Stimulated activated effector memory CD8-positive, alpha-beta T cell treated with anti-CD3 and anti-CD28 coated beads, Interleukin-12 subunit alpha, Interleukin-12 subunit beta, amount 100 ng/mL, for 72 hours (primary cell): ENCODE data around the gene RPL34.

Source experiments
- ATAC-seq: fragments of 150-1000 bp; cut with Tn5 transposase; 2 replicates; pipeline ENCODE4 v1.10.0; 2021
- DNase-seq, 2 donors: peaks; one replicate each; pipeline ENCODE4 v3.0.0; 2021 to 2022; ENCODE audit warnings: low spot score in 2 of 2
- H3K27ac Mint-ChIP-seq: one replicate; pipeline ENCODE4 v1.8.0; 2022; ENCODE audit warnings: mild to moderate bottlenecking, mixed read lengths
- H3K36me3 Mint-ChIP-seq: one replicate; pipeline ENCODE4 v1.8.0; 2022; ENCODE audit warnings: mild to moderate bottlenecking, mixed read lengths
- H3K4me1 Mint-ChIP-seq: one replicate; pipeline ENCODE4 v1.8.0; 2022; ENCODE audit warnings: mixed read lengths
- H3K4me3 Mint-ChIP-seq: one replicate; pipeline ENCODE4 v1.8.0; 2022; ENCODE audit warnings: mild to moderate bottlenecking, mixed read lengths
- H3K9me3 Mint-ChIP-seq: one replicate; pipeline ENCODE4 v1.8.0; 2022; ENCODE audit warnings: mixed read lengths

RPL34 gene

DNA sequence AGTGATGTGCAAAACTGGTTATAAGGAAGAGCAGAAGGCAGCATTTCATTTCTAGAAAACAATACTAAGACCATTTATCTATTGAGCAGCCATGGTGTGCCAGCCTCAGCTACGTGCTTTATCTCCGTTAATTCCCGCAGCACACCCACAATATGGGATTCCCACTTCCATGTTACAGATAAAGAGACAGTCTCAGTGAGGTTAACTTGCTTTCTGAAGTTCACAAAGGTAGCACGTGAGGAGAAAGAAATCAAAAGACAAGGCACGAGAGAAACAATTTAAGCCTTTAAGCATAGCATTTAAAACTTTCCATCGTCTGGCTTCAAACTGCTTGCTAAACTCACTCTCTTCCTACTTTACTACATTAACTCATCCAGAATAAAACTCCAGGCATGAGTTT is 8.0 kb upstream of the RPL34 start:
- no peak overlapping the region for H3K4me3 Mint-ChIP-seq
- H3K9me3 Mint-ChIP-seq = peaks cover 4% of the 10 kb centered on the region
- no peak for DNase-seq
- H3K36me3 Mint-ChIP-seq = no peaks in the 10 kb centered on the region
- no peak overlapping the region for H3K27ac Mint-ChIP-seq
- no peaks in the 10 kb centered on the region for H3K4me1 Mint-ChIP-seq
- no peak for ATAC-seq

DNA sequence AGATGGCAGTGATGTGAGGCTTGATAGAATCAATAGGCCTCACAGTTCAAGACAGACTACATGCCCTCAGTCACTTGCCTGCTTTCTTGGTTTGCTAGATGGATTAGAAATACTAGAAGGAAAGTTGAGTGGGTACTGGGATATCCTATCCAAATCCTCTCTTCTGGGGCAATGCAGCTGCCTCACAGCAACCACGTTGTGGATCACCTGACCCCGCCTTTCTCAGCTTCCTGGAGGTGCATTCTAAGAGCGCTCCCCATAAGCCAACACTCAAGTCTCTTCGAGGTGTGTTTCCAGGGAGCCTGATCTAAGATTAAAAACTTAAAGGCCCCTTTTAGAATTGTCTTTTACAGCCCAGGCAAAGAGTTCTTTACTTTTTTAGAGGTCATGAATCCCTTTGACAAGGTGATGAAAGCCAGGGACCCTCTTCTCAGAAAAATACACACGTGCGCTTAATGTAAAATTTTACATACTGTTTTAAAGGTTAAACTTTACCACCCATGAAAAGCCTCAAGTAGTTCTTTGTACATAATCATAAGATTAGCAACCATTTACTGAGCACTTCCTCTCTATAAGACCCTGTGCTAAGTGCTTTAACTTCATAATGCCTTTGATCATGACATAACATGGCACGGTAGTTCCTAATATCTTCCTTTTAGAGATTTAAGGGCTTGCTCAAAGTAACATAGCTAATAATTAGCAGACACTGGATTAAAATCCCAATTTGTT is 840 bp upstream of the RPL34 start:
- H3K36me3 Mint-ChIP-seq = peaks cover 45% of the 10 kb centered on the region
- peak; percentile 2 for ATAC-seq
- peaks cover 4% of the 10 kb centered on the region for H3K9me3 Mint-ChIP-seq
- peak overlapping the region; percentile 97 for H3K27ac Mint-ChIP-seq
- peak overlapping the region; percentile 92 for H3K4me3 Mint-ChIP-seq
- no peak for DNase-seq
- H3K4me1 Mint-ChIP-seq = peaks cover 39% of the 10 kb centered on the region

DNA sequence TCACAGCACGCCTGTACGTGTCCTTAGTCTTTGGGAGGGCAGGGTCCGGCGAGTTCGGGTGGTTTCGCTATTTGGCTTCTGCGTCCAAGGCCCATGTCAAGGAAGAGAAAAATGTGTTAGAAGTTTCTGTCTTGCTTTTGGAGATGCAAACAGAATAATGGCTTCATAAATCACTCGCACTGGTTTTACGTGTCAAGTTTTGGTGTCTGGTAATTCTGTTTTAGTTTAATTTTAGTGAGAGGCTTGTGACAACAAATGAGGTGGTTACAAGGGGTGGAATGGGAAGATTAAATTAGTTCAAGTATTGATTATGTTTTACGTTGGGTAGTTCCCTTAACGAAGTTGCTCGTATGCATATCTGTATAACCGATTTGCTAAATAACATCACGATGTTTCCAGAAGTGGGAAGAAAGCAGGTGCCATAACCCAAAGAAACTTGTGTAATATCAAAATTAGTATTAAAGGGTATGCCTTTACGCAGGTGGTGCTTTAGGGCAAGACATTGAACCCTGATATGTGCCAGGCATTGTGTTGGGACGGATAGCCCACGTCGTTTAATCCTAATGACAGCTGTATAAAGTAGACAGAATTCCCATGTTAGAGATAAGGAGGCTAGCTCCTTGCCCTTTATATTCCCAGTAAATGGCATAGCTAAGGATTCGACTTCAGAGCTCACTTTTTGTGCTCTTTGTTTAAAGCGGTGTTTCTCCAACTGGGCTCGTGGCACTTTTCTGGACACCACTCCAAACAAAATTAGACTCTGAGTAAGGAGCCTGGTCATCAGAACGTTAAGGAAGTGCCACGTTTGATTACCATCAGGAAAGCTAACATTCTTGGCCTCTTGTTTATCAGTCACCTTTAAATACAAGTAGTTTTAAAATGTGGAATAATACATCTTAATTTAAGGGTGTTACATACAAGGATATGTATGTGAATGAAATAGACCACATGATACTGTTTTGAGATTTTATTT is 843 bp downstream of the RPL34 start:
- H3K9me3 Mint-ChIP-seq = no peaks in the 10 kb centered on the region
- peak overlapping the region; percentile 92 for H3K4me3 Mint-ChIP-seq
- peak overlapping the region; percentile 97 for H3K27ac Mint-ChIP-seq
- DNase-seq (no peak), ATAC-seq (no peak)
- peaks cover 62% of the 10 kb centered on the region for H3K36me3 Mint-ChIP-seq
- H3K4me1 Mint-ChIP-seq = peaks cover 39% of the 10 kb centered on the region

DNA sequence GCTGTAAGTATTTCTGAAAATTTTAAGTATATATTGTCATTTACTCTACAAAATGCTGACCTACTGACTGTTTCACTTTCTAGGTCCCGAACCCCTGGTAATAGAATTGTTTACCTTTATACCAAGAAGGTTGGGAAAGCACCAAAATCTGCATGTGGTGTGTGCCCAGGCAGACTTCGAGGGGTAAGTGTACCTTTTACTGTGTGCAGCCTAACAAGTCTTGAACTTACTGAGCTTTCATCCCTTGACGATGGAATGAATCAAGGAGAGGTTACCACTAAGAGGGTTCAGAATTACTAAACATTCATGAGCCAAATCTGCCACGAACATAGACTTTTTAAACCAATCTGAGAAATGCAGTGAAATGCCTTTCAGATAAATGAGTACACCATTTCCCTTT is 1.6 kb downstream of the RPL34 start:
- Mint-ChIP-seq H3K9me3 (no peaks in the 10 kb centered on the region), H3K4me3 (peak overlapping the region; percentile 92), H3K27ac (peak overlapping the region; percentile 97), H3K4me1 (peaks cover 39% of the 10 kb centered on the region), H3K36me3 (peaks cover 70% of the 10 kb centered on the region)
- ATAC-seq = peak; percentile 67
- no peak for DNase-seq

DNA sequence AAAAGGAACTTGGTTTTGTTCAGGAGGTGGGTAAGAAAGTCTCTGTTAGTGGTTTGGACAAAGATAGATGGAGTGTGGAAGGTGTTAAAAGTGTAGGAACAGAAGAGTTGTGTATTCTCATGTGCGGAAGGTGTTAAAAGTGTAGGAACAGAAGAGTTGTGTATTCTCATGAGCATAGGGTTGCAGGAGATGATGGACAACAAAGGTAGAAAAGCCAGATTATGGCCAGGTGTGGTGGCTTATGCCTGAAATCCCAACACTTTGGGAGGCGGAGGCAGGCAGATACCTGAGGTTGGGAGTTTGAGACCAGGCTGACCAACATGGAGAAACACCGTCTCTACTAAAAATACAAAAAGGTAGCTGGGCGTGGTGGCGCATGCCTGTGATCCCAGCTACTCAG is 2.5 kb downstream of the RPL34 start:
- DNase-seq (no peak), ATAC-seq (no peak)
- H3K27ac Mint-ChIP-seq = peak overlapping the region; percentile 97
- peaks cover 39% of the 10 kb centered on the region for H3K4me1 Mint-ChIP-seq
- no peaks in the 10 kb centered on the region for H3K9me3 Mint-ChIP-seq
- H3K4me3 Mint-ChIP-seq = peak overlapping the region; percentile 92
- H3K36me3 Mint-ChIP-seq = peaks cover 78% of the 10 kb centered on the region

DNA sequence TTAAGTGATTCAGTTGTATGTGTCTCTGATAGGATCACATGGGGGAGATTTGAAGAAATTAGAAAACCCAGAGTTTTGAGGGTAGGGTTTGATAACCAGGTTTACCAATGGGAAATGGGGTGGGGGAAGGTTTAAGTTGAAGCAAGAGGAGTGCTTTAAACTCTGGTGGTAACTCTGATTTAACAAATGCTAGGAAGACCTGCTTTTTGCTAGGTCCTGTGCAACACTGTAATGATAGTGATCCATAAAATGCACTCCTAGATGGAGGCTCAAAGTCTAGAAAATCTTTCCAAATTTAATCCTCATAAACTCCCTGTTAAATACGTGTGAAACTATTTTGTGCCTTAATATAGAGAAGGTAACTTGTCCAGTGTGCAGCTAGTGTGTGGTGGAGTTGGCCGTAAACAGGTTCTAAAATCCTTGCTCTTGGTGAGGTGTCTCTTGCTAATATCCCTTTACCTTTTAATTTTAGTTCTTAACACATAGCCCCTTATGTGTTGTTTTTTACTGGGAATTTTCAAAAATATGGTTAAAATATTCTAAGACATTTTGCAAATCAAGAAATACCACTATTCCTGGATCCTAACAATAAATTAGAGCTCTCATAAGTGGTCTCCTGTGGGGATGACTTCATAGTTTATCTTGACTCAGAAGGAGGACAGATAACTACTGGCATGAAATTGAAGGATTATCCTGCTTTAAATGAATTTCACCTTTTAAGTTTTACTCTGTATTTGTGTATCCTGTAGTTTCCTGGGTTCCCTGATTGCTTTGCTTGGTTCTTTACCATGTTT is 4.1 kb downstream of the RPL34 start:
- no peaks in the 10 kb centered on the region for H3K9me3 Mint-ChIP-seq
- peaks cover 94% of the 10 kb centered on the region for H3K36me3 Mint-ChIP-seq
- peak overlapping the region; percentile 92 for H3K4me3 Mint-ChIP-seq
- peaks cover 31% of the 10 kb centered on the region for H3K4me1 Mint-ChIP-seq
- H3K27ac Mint-ChIP-seq = peak overlapping the region; percentile 97
- ATAC-seq (no peak), DNase-seq (no peak)

DNA sequence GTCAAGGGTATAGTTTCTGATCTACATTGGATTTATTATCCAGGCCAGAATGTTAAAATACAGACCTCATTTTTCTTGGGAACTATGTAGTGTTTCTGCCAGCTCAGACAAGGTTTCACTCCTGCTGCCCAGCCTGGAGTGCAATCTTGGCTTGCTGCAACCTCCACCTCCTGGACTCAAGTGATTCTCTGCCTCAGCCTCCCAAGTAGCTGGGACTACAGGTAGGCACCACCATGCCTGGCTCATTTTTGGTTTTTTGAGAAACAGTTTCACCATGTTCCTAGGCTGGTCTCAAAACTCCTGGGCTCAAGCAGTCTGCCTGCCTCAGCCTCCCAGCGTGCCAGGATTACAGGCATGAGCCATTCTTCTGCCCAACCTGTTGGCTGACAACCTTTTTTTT is 5.7 kb downstream of the RPL34 start:
- no peak for ATAC-seq

DNA sequence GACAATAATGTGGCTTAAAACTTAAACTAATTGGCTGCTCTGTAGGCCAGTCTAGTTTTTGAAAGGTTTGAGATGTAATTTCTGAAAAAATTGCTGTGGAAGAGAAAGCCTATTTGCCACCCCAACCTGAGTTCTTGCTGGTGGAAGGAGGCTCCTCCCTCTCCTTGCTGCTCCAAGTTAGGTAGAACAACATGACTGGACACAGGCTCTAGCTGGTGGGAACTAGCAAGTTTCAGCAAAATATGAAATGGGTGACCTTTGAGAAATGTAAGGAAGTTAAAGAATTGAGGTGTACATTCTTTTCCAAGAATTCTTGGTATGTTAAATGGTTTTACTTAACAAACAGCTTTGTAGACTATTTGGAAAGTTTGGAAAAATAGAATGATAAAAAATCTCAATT is 8.0 kb downstream of the RPL34 start:
- ATAC-seq = no peak

More for the DNA sequence above, 5.7 kb downstream of the RPL34 start:
- H3K27ac Mint-ChIP-seq = peak overlapping the region; percentile 97
- no peak for DNase-seq
- H3K36me3 Mint-ChIP-seq = peaks cover 100% of the 10 kb centered on the region
- H3K4me3 Mint-ChIP-seq = no peak overlapping the region
- H3K4me1 Mint-ChIP-seq = peaks cover 23% of the 10 kb centered on the region
- H3K9me3 Mint-ChIP-seq = no peaks in the 10 kb centered on the region

DNA sequence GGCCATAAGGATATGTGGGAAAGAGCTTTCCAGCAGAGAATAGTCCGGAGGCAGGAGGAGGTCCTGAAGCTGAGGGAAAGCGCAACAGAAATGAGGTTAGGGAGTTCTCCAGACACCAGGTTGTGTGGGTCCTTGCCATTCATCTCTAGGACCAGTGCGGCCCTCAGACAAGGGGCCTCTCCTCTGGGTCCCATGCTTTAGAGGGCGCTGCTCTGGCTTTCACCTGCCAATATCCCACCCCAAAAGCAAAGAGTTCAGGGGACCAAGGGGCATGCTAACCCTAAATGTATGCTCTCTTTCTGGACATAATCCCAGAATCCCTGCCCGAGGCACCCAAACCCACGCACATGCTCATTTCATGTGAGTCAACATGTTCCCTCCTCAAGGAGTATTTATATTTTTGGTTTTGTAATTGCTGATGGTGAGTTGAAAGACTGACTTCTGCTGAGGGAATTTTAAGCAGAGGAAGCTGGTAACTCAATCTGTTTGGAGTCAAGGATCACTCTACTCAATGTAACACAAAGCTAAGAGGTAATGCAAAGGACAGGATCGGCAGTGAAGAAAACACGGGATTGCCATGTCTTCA is 14.8 kb downstream of the RPL34 start:
- Mint-ChIP-seq H3K4me1 (no peaks in the 10 kb centered on the region), H3K4me3 (no peak overlapping the region), H3K36me3 (peaks cover 70% of the 10 kb centered on the region), H3K9me3 (no peaks in the 10 kb centered on the region), H3K27ac (no peak overlapping the region)
- ATAC-seq (no peak), DNase-seq (no peak)

More for the DNA sequence above, 8.0 kb downstream of the RPL34 start:
- no peak for DNase-seq
- Mint-ChIP-seq H3K36me3 (peaks cover 100% of the 10 kb centered on the region), H3K4me1 (peaks cover 11% of the 10 kb centered on the region), H3K4me3 (no peak overlapping the region), H3K27ac (no peak overlapping the region), H3K9me3 (no peaks in the 10 kb centered on the region)

DNA sequence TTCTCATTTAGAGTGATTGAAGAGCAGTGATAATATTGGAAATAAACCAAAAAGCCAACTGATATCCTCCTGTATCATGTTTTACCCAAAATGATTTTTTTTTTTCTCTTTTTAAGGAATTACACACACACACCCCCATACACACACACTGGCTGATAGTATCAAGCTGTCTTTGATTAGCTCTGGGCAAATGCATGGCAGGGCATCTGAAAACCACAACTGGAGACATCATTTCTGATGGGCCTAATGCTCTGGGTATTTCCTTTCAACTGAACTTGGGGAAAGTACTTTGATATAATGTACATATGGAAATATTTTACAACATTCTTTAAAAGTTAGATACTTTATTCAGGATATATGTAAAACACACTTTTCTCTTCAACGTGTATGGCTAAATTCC is 15.9 kb downstream of the RPL34 start:
- DNase-seq = no peak
- Mint-ChIP-seq H3K4me3 (no peak overlapping the region), H3K36me3 (peaks cover 59% of the 10 kb centered on the region), H3K9me3 (no peaks in the 10 kb centered on the region), H3K4me1 (no peaks in the 10 kb centered on the region), H3K27ac (no peak overlapping the region)
- ATAC-seq = no peak

DNA sequence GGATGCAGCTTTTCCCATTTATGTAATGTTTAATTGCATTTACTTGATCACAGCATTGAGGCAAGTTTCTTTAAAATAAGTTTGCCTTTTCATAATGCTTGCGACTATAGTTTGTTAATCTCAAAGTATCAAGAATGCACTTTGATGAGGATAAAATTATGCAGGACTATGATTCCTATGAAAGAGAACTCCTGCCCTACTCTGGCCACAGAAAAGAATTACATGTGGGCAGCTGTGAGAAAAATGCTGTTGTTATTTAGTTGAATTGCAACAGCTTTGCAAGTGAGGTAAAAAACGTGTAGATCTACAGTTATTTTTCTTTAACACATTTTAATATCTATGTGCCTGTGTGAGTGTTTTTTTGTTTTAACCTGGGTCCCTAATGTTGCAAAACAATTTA is 17.5 kb downstream of the RPL34 start:
- Mint-ChIP-seq H3K27ac (no peak overlapping the region), H3K4me3 (no peak overlapping the region), H3K9me3 (no peaks in the 10 kb centered on the region), H3K4me1 (no peaks in the 10 kb centered on the region), H3K36me3 (peaks cover 43% of the 10 kb centered on the region)
- DNase-seq = no peak
- no peak for ATAC-seq

DNA sequence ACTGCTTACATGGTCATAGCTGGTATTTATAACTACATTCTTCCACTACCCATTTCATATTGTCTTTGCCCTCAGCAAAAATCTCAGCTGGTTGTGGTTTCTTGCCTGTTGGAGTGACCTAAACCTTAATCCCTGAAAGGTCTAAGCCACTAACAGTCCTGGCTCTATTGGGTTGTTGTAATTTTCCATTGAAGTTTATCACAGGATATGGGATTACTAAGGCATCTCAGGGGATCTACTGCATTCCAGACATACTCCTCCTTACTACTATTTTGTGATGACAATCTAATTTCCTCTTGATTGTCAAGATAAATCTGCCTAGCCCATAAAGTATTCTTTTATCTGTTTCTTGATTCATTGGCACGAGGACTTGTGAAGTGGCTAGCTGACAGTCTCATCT is 23.9 kb downstream of the RPL34 start:
- Mint-ChIP-seq H3K36me3 (peaks cover 6% of the 10 kb centered on the region), H3K4me3 (no peak overlapping the region), H3K4me1 (no peaks in the 10 kb centered on the region), H3K27ac (no peak overlapping the region), H3K9me3 (no peaks in the 10 kb centered on the region)
- DNase-seq (no peak), ATAC-seq (no peak)

DNA sequence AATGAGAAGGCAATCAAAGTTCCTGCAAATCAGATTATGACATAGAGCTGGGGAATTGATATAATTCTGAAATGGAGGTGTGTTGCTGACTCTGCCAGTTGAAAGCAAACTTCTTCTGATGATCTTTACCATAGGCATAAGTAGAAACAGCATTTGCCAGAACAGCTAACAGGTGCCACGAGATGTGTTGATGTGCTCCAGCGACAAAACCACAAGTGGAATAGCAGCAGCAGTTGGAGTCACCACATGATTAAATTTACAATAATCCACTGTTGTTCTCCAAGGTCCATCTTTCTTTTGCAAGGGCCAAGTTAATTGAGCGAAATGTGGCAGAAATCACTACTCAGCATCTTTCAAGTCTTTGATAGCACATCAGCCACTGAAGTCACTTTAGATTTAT is 26.3 kb downstream of the RPL34 start:
- Mint-ChIP-seq H3K27ac (no peak overlapping the region), H3K4me3 (no peak overlapping the region), H3K4me1 (peaks cover 11% of the 10 kb centered on the region), H3K36me3 (peaks cover 17% of the 10 kb centered on the region), H3K9me3 (no peaks in the 10 kb centered on the region)
- ATAC-seq = no peak
- no peak for DNase-seq

DNA sequence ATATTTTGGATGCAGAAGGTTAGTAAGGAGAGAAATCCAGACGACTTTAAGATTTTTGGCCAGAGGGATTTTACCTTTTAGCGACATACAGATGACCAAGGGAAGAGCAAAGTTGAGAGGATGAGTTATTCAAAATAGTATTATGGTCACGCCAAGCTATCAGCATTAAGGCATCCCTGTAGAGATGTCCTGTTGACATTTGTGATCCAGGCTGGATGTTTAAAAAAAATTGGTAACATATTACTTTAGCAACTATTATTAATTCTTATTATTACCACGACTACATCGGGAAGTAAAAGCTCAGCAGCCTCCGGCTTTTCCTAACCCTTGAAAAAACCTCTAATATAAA is 29.5 kb downstream of the RPL34 start:
- H3K27ac Mint-ChIP-seq = peak overlapping the region; percentile 98
- no peak for DNase-seq
- peak overlapping the region; percentile 91 for H3K4me3 Mint-ChIP-seq
- H3K36me3 Mint-ChIP-seq = peaks cover 25% of the 10 kb centered on the region
- H3K9me3 Mint-ChIP-seq = no peaks in the 10 kb centered on the region
- no peak for ATAC-seq
- H3K4me1 Mint-ChIP-seq = peaks cover 31% of the 10 kb centered on the region
